Neural crest cell (in vitro differentiated cells): ENCODE data around the gene LRMDA. TPM values are rescaled to one million over a fixed set of nuclear protein-coding genes. Genes with fewer than 3 reads are reported as not detected.

Source experiments
- DNase-seq: peaks from one replicate; pipeline ENCODE4 v3.0.0; 2021; ENCODE audit warnings: low read depth, mixed read lengths, low spot score
- H3K27ac Mint-ChIP-seq: one replicate; pipeline ENCODE4 v1.8.0; 2021; ENCODE audit warnings: mild to moderate bottlenecking, mixed read lengths; ENCODE audit not compliant: unreplicated experiment
- H3K27me3 Mint-ChIP-seq: 2 replicates; pipeline ENCODE4 v1.8.0; 2021; ENCODE audit warnings: low read depth, mild to moderate bottlenecking, mixed read lengths
- H3K36me3 Mint-ChIP-seq: 2 replicates; pipeline ENCODE4 v1.8.0; 2021; ENCODE audit warnings: low read depth, mild to moderate bottlenecking, mixed read lengths
- H3K4me1 Mint-ChIP-seq: 2 replicates; pipeline ENCODE4 v1.8.0; 2021; ENCODE audit warnings: mixed read lengths
- H3K4me3 Mint-ChIP-seq: one replicate; pipeline ENCODE4 v1.8.0; 2021; ENCODE audit warnings: mild to moderate bottlenecking, mixed read lengths
- H3K9me3 Mint-ChIP-seq: 2 replicates; pipeline ENCODE4 v1.8.0; 2021; ENCODE audit warnings: mixed read lengths
- CTCF ChIP-seq: fragments of 200-600 bp; sonication (generic); conservative IDR thresholded peaks from 2 replicates; pipeline ENCODE4 v1.5.0; 2021; ENCODE audit warnings: antibody characterized with exemption, mild to moderate bottlenecking
- total RNA-seq: library from RNA; stranded (reverse); gene quantifications from 2 replicates; pipeline ENCODE4 v1.2.1, GENCODE V29; 2021

The LRMDA gene
- total RNA-seq, 1 donor from 2014 or later, result 3.1 TPM

- peaks cover 36% of the 10 kb centered on the region for H3K9me3 Mint-ChIP-seq
Observed at GRCh38 chr10:75575940-75576339, 144.5 kb downstream of the LRMDA start.

GRCh38 chr10:75582102-75582501 is 150.7 kb downstream of the LRMDA start:
- Mint-ChIP-seq H3K9me3 (peaks cover 38% of the 10 kb centered on the region), H3K4me3 (no peak overlapping the region), H3K36me3 (peaks cover 38% of the 10 kb centered on the region), H3K4me1 (no peaks in the 10 kb centered on the region), H3K27ac (no peak overlapping the region), H3K27me3 (peaks cover 2% of the 10 kb centered on the region)
- TF ChIP-seq CTCF, result no peak
- DNase-seq, result no peak

More at GRCh38 chr10:75575940-75576339, 144.5 kb downstream of the LRMDA start:
- Mint-ChIP-seq H3K4me1 (no peaks in the 10 kb centered on the region), H3K27ac (no peak overlapping the region), H3K36me3 (peaks cover 41% of the 10 kb centered on the region), H3K4me3 (no peak overlapping the region), H3K27me3 (peaks cover 2% of the 10 kb centered on the region)
- TF ChIP-seq CTCF, result no peak
- no peak for DNase-seq

- peaks cover 4% of the 10 kb centered on the region for H3K4me1 Mint-ChIP-seq
- peaks cover 18% of the 10 kb centered on the region for H3K36me3 Mint-ChIP-seq
- H3K4me3 Mint-ChIP-seq, result no peak overlapping the region
- no peak for TF ChIP-seq CTCF
- H3K27ac Mint-ChIP-seq, result no peak overlapping the region
- no peaks in the 10 kb centered on the region for H3K27me3 Mint-ChIP-seq
- no peak for DNase-seq
- peaks cover 22% of the 10 kb centered on the region for H3K9me3 Mint-ChIP-seq
Observed at GRCh38 chr10:75585294-75585693, 153.9 kb downstream of the LRMDA start.

- Mint-ChIP-seq H3K9me3 (peaks cover 15% of the 10 kb centered on the region), H3K27ac (no peak overlapping the region), H3K36me3 (peaks cover 11% of the 10 kb centered on the region), H3K4me3 (no peak overlapping the region), H3K4me1 (peaks cover 4% of the 10 kb centered on the region), H3K27me3 (no peaks in the 10 kb centered on the region)
- TF ChIP-seq CTCF, result no peak
- DNase-seq, result no peak
Observed at GRCh38 chr10:75586814-75587213, 155.4 kb downstream of the LRMDA start.

GRCh38 chr10:75588031-75588430 is 156.6 kb downstream of the LRMDA start:
- DNase-seq, result no peak
- no peak overlapping the region for H3K27ac Mint-ChIP-seq
- peaks cover 8% of the 10 kb centered on the region for H3K4me1 Mint-ChIP-seq
- H3K27me3 Mint-ChIP-seq, result no peaks in the 10 kb centered on the region
- H3K4me3 Mint-ChIP-seq, result no peak overlapping the region
- peaks cover 6% of the 10 kb centered on the region for H3K36me3 Mint-ChIP-seq
- H3K9me3 Mint-ChIP-seq, result peaks cover 10% of the 10 kb centered on the region
- no peak for TF ChIP-seq CTCF
